Activated T-helper 17 cell treated with anti-CD3 and anti-CD28 coated beads, Interleukin-2, amount 50 U/mL, for 72 hours (primary cell): ENCODE measurements around the gene STK32A. TPM values are rescaled to one million over a fixed set of nuclear protein-coding genes. Genes with fewer than 3 reads are reported as not detected.

Source experiments
- ATAC-seq: fragments of 150-1000 bp; cut with Tn5 transposase; replicated peaks from 2 replicates; pipeline ENCODE4 v1.10.0; 2021; ENCODE audit warnings: mild to moderate bottlenecking, moderate library complexity
- H3K27ac Mint-ChIP-seq: one replicate; pipeline ENCODE4 v1.8.0; 2022; ENCODE audit warnings: mixed read lengths
- H3K27me3 Mint-ChIP-seq: one replicate; pipeline ENCODE4 v1.8.0; 2022; ENCODE audit warnings: mixed read lengths
- H3K36me3 Mint-ChIP-seq: one replicate; pipeline ENCODE4 v1.8.0; 2022; ENCODE audit warnings: low read depth, mild to moderate bottlenecking, mixed read lengths
- H3K4me1 Mint-ChIP-seq: one replicate; pipeline ENCODE4 v1.8.0; 2022; ENCODE audit warnings: mixed read lengths
- H3K4me3 Mint-ChIP-seq: one replicate; pipeline ENCODE4 v1.8.0; 2022; ENCODE audit warnings: mild to moderate bottlenecking, mixed read lengths
- H3K9me3 Mint-ChIP-seq: one replicate; pipeline ENCODE4 v1.8.0; 2022; ENCODE audit warnings: mixed read lengths
- total RNA-seq, 2 donors: library from RNA; stranded (reverse); gene quantifications; one replicate each; pipeline ENCODE4 v1.2.3, GENCODE V29; 2022

STK32A gene
- total RNA-seq, 2 donors from 2014 or later: not detected

- Mint-ChIP-seq H3K27me3 (peaks cover 14% of the 10 kb centered on the region), H3K27ac (no peak overlapping the region), H3K4me1 (no peaks in the 10 kb centered on the region), H3K36me3 (no peaks in the 10 kb centered on the region), H3K9me3 (no peaks in the 10 kb centered on the region), H3K4me3 (no peak overlapping the region)
- ATAC-seq: no peak
These were observed 146.7 kb downstream of the STK32A start for GRCh38 chr5:147381555-147381954.

DNA sequence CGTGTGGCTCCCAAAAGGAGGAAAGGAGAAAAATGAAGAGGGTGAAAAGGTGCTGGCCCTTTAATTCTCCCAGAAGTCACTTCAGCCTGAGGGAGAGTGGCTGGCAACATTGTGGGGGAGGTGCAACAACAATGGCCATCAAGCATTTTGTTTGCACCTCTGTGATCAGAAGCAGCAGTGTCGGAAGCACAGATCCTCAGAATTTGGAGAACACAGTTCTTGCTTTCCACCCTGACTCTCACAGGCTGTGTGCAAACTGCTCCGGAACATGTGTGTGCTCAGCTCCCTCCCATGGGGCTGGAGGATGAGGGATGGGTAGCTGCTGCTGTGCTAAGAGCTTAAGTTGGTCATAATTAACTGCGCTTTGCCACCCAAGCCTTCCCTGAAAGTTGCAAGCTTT lies 147.9 kb downstream of the STK32A start:
- H3K9me3 Mint-ChIP-seq: no peaks in the 10 kb centered on the region
- H3K27me3 Mint-ChIP-seq: peaks cover 15% of the 10 kb centered on the region
- no peaks in the 10 kb centered on the region for H3K36me3 Mint-ChIP-seq
- H3K4me3 Mint-ChIP-seq: no peak overlapping the region
- no peaks in the 10 kb centered on the region for H3K4me1 Mint-ChIP-seq
- ATAC-seq: no peak
- no peak overlapping the region for H3K27ac Mint-ChIP-seq

DNA sequence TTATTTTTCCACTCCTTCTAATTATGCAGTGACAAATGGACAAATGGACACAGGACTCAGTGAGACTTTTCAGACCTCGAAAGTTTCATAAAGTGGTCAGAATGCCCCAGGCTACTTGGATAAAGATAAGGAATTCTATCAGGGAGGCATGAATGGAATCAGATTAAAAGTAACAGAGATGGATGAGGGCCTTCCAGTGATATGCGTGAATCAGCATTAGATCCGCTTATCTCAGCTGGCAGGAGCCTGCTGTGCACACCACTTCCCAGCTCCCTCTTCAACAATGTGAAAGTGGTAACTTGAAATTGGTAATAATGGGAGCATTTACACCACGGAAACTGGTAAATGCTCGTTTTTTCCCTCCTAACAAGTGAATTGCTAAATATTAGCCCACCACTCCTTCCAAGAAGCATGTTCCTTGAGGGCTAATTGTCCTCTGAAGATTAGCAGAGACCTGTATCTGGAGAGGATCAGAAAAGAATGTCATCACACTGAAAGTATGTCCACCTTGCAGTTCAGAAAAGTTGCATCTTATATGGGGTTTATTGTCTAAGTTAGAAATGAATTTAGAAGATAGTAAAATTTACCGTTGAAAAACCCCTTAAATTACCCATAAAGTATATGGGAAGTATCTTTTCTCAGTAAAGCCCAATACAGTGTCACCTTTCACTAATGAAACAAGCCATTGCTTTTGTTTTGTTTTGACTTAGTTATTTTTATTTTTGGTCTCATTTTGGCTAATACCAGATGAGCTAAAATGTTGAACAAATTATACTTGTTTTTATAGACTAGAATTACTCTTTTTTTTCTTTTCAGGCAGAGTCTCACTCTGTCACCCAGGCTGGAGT lies 149.7 kb downstream of the STK32A start:
- no peaks in the 10 kb centered on the region for H3K4me1 Mint-ChIP-seq
- H3K4me3 Mint-ChIP-seq: no peak overlapping the region
- H3K9me3 Mint-ChIP-seq: no peaks in the 10 kb centered on the region
- no peak for ATAC-seq
- no peak overlapping the region for H3K27ac Mint-ChIP-seq
- H3K27me3 Mint-ChIP-seq: peaks cover 17% of the 10 kb centered on the region
- H3K36me3 Mint-ChIP-seq: no peaks in the 10 kb centered on the region

DNA sequence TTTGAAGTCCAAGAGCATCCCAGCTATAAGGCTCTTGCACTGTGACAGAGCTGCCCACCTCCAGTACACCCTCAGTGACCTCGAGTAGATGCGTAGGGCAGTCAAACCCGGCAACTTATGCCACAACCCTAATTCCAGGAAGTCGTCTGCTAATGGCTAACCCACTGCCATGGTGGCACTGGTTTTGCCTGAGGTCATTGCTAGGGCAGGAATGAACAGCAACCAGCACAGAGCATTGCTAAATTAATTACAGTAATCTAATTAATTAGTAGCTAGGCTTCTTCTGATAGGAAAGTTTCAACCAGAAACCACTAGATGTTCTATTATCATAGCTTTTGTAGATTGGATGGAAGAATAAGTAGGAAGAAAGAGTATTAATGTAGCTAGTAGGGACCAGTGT lies 152.3 kb downstream of the STK32A start:
- H3K27ac Mint-ChIP-seq: no peak overlapping the region
- H3K27me3 Mint-ChIP-seq: peaks cover 19% of the 10 kb centered on the region
- H3K4me1 Mint-ChIP-seq: no peaks in the 10 kb centered on the region
- no peak for ATAC-seq
- no peaks in the 10 kb centered on the region for H3K36me3 Mint-ChIP-seq
- H3K4me3 Mint-ChIP-seq: no peak overlapping the region
- H3K9me3 Mint-ChIP-seq: no peaks in the 10 kb centered on the region

GRCh38 chr5:147388184-147389108 lies 153.6 kb downstream of the STK32A start:
- Mint-ChIP-seq H3K4me3 (no peak overlapping the region), H3K27me3 (peaks cover 18% of the 10 kb centered on the region), H3K9me3 (no peaks in the 10 kb centered on the region), H3K4me1 (no peaks in the 10 kb centered on the region), H3K27ac (no peak overlapping the region), H3K36me3 (no peaks in the 10 kb centered on the region)
- ATAC-seq: no peak

DNA sequence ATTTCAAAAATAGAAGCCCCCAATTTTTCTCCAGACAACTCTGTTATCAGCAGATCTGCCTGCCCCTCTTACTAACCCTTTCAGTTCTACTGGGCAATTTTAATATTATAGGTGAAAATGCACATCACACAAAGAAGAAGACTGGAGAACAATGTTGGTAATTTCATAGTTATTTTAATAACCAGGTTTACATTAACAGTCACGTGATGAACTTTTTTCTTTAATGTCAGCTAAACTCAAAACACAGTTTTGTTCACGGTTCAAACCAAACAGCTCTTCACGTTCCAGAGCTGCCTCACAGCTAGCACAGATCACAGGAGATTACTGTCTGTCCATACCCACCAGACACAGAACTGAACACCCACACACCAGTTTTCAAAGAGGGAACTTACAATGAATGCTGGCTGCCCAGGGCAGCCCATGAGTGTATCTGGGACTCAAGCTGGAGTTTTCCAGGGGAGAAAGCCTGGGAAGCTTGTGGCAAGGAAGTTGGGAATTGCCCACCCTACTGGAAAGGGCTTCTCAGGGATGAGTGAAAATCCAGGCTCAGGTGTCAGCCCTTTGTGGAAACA lies 155.9 kb downstream of the STK32A start:
- no peaks in the 10 kb centered on the region for H3K9me3 Mint-ChIP-seq
- ATAC-seq: no peak
- no peak overlapping the region for H3K27ac Mint-ChIP-seq
- no peaks in the 10 kb centered on the region for H3K4me1 Mint-ChIP-seq
- no peaks in the 10 kb centered on the region for H3K36me3 Mint-ChIP-seq
- H3K4me3 Mint-ChIP-seq: no peak overlapping the region
- H3K27me3 Mint-ChIP-seq: peaks cover 20% of the 10 kb centered on the region

DNA sequence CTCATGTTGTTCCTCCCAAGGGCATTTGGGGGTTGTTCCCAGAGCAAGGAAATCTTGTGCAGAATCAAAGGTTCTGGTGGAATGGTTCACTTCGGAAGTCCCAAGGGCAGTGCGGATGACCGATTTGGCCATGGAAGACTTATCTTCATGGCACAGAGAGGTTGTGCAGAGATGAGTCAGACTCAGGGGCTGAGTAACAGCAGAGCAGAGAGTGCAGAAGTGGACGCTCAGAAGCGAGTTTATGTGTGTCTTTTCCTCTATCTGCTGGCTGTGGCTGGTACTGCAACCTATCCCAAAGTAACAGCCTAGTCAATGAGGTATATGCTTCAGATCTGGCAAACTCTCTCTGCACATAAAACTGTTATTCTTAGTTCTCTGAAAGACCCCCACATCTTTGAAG lies 157.0 kb downstream of the STK32A start:
- no peak for ATAC-seq
- peaks cover 22% of the 10 kb centered on the region for H3K27me3 Mint-ChIP-seq

GRCh38 chr5:147393874-147394672 lies 159.2 kb downstream of the STK32A start:
- no peak for ATAC-seq
- H3K27me3 Mint-ChIP-seq: peaks cover 14% of the 10 kb centered on the region
- no peaks in the 10 kb centered on the region for H3K36me3 Mint-ChIP-seq
- H3K27ac Mint-ChIP-seq: no peak overlapping the region
- no peaks in the 10 kb centered on the region for H3K4me1 Mint-ChIP-seq
- no peak overlapping the region for H3K4me3 Mint-ChIP-seq
- H3K9me3 Mint-ChIP-seq: no peaks in the 10 kb centered on the region

More for the DNA sequence above, 157.0 kb downstream of the STK32A start:
- H3K4me3 Mint-ChIP-seq: no peak overlapping the region
- no peaks in the 10 kb centered on the region for H3K4me1 Mint-ChIP-seq
- no peak overlapping the region for H3K27ac Mint-ChIP-seq
- no peaks in the 10 kb centered on the region for H3K36me3 Mint-ChIP-seq
- no peaks in the 10 kb centered on the region for H3K9me3 Mint-ChIP-seq

- no peak overlapping the region for H3K4me3 Mint-ChIP-seq
- peaks cover 4% of the 10 kb centered on the region for H3K27me3 Mint-ChIP-seq
- H3K4me1 Mint-ChIP-seq: no peaks in the 10 kb centered on the region
These were observed 161.4 kb downstream of the STK32A start for GRCh38 chr5:147396070-147396823.

GRCh38 chr5:147397616-147398015 lies 162.8 kb downstream of the STK32A start:
- Mint-ChIP-seq H3K4me1 (no peaks in the 10 kb centered on the region), H3K27ac (no peak overlapping the region), H3K9me3 (no peaks in the 10 kb centered on the region), H3K36me3 (no peaks in the 10 kb centered on the region), H3K4me3 (no peak overlapping the region), H3K27me3 (peaks cover 4% of the 10 kb centered on the region)
- ATAC-seq: no peak

More at GRCh38 chr5:147396070-147396823, 161.4 kb downstream of the STK32A start:
- H3K27ac Mint-ChIP-seq: no peak overlapping the region
- H3K36me3 Mint-ChIP-seq: no peaks in the 10 kb centered on the region
- ATAC-seq: no peak
- no peaks in the 10 kb centered on the region for H3K9me3 Mint-ChIP-seq

- Mint-ChIP-seq H3K27me3 (peaks cover 4% of the 10 kb centered on the region), H3K36me3 (no peaks in the 10 kb centered on the region), H3K27ac (no peak overlapping the region), H3K4me3 (no peak overlapping the region), H3K4me1 (no peaks in the 10 kb centered on the region), H3K9me3 (no peaks in the 10 kb centered on the region)
- ATAC-seq: no peak
These were observed 164.0 kb downstream of the STK32A start for GRCh38 chr5:147398860-147399259.

DNA sequence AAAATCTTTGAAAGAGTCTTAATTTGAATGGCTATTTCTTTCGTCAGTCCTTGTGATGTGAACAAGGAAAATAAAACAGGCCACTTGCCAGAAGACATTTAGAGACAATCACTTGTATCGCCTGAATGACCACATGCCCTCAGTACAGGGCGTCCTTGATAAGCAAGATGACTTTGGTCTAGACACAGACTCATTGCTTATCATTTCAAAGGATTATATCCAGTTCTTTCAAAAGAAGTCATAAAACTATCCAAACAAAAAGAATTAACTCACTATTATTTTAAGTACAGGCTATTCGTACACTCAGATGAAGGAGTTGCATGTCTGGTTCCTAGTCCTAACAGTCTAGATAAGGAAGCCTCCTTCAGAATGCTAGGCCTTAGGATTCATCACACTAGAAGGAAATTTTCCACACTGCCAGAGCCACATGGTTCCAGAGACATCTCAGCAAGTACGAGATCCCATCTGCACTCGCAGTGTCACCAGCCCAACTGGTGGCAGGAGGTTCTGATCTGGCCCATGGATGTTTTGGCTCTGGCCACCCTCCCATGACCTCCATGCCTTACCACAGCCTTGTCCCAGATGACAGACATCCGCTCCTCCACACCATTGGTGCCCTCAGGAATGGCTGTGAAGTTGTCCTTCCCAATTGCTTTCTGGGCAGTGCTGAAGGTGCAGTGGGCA lies 165.4 kb downstream of the STK32A start:
- H3K36me3 Mint-ChIP-seq: no peaks in the 10 kb centered on the region
- no peaks in the 10 kb centered on the region for H3K9me3 Mint-ChIP-seq
- H3K27ac Mint-ChIP-seq: no peak overlapping the region
- H3K4me3 Mint-ChIP-seq: no peak overlapping the region
- H3K27me3 Mint-ChIP-seq: peaks cover 4% of the 10 kb centered on the region
- ATAC-seq: no peak
- H3K4me1 Mint-ChIP-seq: no peaks in the 10 kb centered on the region

DNA sequence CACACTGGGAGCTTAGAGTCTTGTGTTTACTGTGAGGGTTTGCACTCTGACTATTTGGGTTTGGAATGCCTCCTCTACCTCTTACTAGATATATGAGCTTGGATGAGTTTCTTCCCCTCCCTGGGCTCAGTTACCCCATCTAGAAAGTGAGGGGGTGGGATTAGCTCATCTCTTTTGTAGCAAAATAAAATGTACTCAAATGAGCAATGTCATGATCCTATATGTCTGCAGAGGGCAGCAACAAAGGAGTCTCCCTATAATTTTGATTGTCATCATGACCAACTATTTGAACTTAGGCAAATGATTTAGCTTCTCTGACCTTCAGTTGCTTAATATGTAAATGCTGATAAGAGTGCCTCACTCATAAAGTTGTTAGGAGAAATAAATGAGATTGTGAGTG lies 166.1 kb downstream of the STK32A start:
- Mint-ChIP-seq H3K9me3 (no peaks in the 10 kb centered on the region), H3K27ac (no peak overlapping the region), H3K4me3 (no peak overlapping the region), H3K36me3 (no peaks in the 10 kb centered on the region), H3K4me1 (no peaks in the 10 kb centered on the region), H3K27me3 (peaks cover under 1% of the 10 kb centered on the region)
- no peak for ATAC-seq
